Breast epithelium (tissue), 4 donors: ENCODE measurements around the gene HTRA2. TPM values are rescaled to one million over a fixed set of nuclear protein-coding genes. Genes with fewer than 3 reads are reported as not detected.
A peak's percentile ranks its signal among the peaks of the same experiment; 100 is the strongest.

Experiments used
- DNase-seq, 2 donors: peaks; one replicate each; pipeline ENCODE4 v3.0.0-alpha.2; 2019; ENCODE audit warnings: low spot score in 2 of 2
- H3K27ac ChIP-seq, 2 donors: fragments of 200-600 bp; sonication (generic) in 1 of 2; one replicate each; pipeline ENCODE4 v1.5.1; 2016 to 2019; ENCODE audit warnings: mild to moderate bottlenecking in 1 of 2
- H3K27me3 ChIP-seq, 2 donors: fragments of 200-600 bp; sonication (generic) in 1 of 2; one replicate each; pipeline versions ENCODE4 v1.5.1 to v1.6.0; 2017 to 2019; ENCODE audit warnings: control low read depth in 1 of 2, mild to moderate bottlenecking in 1 of 2
- H3K36me3 ChIP-seq: fragments of 200-600 bp; one replicate; pipeline ENCODE4 v1.5.1; 2019
- H3K4me1 ChIP-seq, 2 donors: fragments of 200-600 bp; sonication (generic); one replicate each; pipeline ENCODE4 v1.5.1; 2016 to 2019; ENCODE audit warnings: control low read depth in 1 of 2
- H3K4me3 ChIP-seq, 3 donors: fragments of 200-600 bp; sonication (generic); 1 replicate in 2 of 3; 2 replicates in 1 of 3; pipeline ENCODE4 v1.5.1; 2016 to 2019; ENCODE audit warnings: mild to moderate bottlenecking in 3 of 3, moderate library complexity in 2 of 3
- H3K9me3 ChIP-seq, 2 donors: fragments of 200-600 bp; sonication (generic) in 1 of 2; one replicate each; pipeline ENCODE4 v1.5.1; 2016 to 2019; ENCODE audit warnings: control low read depth in 1 of 2
- POLR2A ChIP-seq: fragments of 450-650 bp; IDR thresholded peaks from one replicate; pipeline ENCODE4 v1.6.1; 2016; ENCODE audit warnings: antibody characterized with exemption, mild to moderate bottlenecking, moderate library complexity
- POLR2AphosphoS5 ChIP-seq, 3 donors: sonication (generic); formaldehyde crosslinking; IDR thresholded peaks; one replicate each; pipeline ENCODE4 v1.6.1; 2017; ENCODE audit warnings: antibody characterized with exemption in 3 of 3
- intact Hi-C: fragments of 100-400 bp; cut with DNase I; formaldehyde crosslinking; loops from one replicate; pipeline ENCODE4 v1.15.1; 2023; ENCODE audit warnings: low total_unique reads
- total RNA-seq, 3 donors: library from RNA; depleted of rRNA; stranded (reverse); fragments of >200 nt; gene quantifications; one replicate each; pipeline ENCODE4 v1.1.0, GENCODE V29; 2016
- TF ChIP-seq, protein P1 (sequence below), 3 donors: fragments of 450-650 bp; IDR thresholded peaks; one replicate each; pipeline ENCODE4 v1.5.1; 2016 to 2017; ENCODE audit warnings: antibody characterized with exemption in 3 of 3, mild to moderate bottlenecking in 3 of 3, moderate library complexity in 3 of 3

Gene HTRA2
- total RNA-seq, 3 donors from 2014 or later = 32.1 to 34.5 (median 32.5) TPM

DNA sequence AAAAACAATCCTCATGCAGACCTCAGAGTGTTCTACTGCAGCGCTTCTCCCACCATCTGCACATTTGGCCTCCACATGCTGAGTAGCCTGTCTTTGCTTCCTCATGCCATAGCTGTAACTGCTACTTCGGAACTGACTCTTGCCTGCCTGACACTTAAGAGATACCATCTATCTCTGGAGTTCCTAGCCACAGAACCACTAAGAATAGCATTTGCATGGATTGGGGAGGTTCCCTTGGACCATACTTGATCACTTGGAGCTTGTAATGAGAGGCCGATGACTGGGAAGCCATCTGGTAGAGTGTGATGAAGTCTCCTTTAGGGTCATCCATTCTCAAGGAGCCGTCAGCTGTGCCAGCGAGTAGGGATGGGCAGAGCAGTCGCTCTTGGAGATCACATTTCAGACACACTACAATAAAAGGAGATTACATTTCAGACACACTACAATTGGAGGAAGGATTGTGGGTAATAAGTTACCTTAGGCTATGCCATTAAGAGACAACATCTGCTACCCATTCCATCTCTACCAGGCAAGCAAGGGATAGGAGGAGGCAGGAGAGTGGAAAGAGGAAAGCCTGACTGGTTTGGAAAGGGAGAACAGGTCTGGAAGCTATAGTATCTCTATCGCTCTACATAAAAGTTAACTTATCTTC, 46.6 kb downstream of the HTRA2 start:
- peak overlapping the region; percentile 57 to 71 for H3K27ac ChIP-seq
- intact Hi-C loops = no loop called here

DNA sequence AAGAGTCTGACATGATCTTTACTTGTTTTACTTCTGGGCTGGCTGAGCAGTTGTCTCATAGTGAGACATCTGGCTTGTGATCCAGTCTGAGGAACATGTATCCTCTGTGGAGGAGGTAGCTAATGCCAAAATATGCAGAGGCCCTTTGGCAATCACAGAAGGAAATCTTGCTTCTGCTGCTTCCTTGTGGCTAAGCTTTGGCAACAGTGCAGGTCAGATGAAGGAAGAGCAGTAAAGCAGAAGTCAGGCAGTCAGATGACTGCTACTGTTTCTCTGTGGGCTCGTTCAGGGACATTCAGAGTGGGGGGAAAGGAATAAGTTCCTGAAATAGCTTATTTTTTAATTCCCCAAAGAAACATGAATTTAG, 47.1 kb downstream of the HTRA2 start:
- Histone ChIP-seq H3K27ac (peak overlapping the region; percentile 57 to 72), H3K36me3 (no peaks in the 10 kb centered on the region), H3K27me3 (no peaks in the 10 kb centered on the region), H3K4me1 (peaks cover 0 to 4% of the 10 kb centered on the region in 2 donors), H3K9me3 (no peaks in the 10 kb centered on the region), H3K4me3 (no peak overlapping the region)
- peak in 1 of 2 donors; percentile 77 for DNase-seq
- TF ChIP-seq POLR2A = no peak
- TF ChIP-seq POLR2AphosphoS5 (IDR thresholded peaks at IDR 0.05) = peak; percentile 33 to 70 (median 57)
- intact Hi-C loops = no loop called here

More for the DNA sequence above, 46.6 kb downstream of the HTRA2 start:
- TF ChIP-seq, protein P1, sequence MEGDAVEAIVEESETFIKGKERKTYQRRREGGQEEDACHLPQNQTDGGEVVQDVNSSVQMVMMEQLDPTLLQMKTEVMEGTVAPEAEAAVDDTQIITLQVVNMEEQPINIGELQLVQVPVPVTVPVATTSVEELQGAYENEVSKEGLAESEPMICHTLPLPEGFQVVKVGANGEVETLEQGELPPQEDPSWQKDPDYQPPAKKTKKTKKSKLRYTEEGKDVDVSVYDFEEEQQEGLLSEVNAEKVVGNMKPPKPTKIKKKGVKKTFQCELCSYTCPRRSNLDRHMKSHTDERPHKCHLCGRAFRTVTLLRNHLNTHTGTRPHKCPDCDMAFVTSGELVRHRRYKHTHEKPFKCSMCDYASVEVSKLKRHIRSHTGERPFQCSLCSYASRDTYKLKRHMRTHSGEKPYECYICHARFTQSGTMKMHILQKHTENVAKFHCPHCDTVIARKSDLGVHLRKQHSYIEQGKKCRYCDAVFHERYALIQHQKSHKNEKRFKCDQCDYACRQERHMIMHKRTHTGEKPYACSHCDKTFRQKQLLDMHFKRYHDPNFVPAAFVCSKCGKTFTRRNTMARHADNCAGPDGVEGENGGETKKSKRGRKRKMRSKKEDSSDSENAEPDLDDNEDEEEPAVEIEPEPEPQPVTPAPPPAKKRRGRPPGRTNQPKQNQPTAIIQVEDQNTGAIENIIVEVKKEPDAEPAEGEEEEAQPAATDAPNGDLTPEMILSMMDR (IDR thresholded peaks at IDR 0.05) = no peak
- no peak for TF ChIP-seq POLR2A
- TF ChIP-seq POLR2AphosphoS5 (IDR thresholded peaks at IDR 0.05) = no peak
- no peaks in the 10 kb centered on the region for H3K27me3 ChIP-seq
- no peak for DNase-seq
- H3K36me3 ChIP-seq = no peaks in the 10 kb centered on the region
- peaks cover 0 to 4% of the 10 kb centered on the region in 2 donors for H3K4me1 ChIP-seq
- no peak overlapping the region for H3K4me3 ChIP-seq
- no peaks in the 10 kb centered on the region for H3K9me3 ChIP-seq

DNA sequence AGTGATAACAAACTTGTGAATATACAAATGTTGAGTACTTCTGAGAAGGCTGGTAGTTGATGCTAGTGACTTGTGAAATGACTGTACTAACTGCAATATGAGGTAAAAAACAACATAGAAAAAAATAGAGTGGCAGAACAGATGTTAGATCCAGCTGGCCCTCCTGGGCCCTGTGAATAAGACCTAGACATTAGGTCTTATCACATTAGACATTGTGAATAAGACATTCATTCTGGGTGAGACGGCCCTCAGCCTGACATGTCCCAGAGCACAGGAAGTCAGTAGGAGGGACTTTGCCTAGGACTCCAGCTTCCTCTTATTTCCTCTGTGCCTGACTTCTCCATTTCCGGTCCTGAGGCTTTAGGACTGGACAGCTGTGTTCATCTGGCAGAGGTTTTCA, 47.7 kb downstream of the HTRA2 start:
- Histone ChIP-seq H3K4me3 (no peak overlapping the region), H3K4me1 (peaks cover 0 to 4% of the 10 kb centered on the region in 2 donors), H3K27me3 (no peaks in the 10 kb centered on the region), H3K9me3 (no peaks in the 10 kb centered on the region), H3K27ac (peak overlapping the region; percentile 57 to 72), H3K36me3 (no peaks in the 10 kb centered on the region)
- DNase-seq = no peak
- TF ChIP-seq, protein P1 (IDR thresholded peaks at IDR 0.05) = no peak
- TF ChIP-seq POLR2A = no peak
- TF ChIP-seq POLR2AphosphoS5 (IDR thresholded peaks at IDR 0.05) = no peak
- intact Hi-C loops = no loop called here

DNA sequence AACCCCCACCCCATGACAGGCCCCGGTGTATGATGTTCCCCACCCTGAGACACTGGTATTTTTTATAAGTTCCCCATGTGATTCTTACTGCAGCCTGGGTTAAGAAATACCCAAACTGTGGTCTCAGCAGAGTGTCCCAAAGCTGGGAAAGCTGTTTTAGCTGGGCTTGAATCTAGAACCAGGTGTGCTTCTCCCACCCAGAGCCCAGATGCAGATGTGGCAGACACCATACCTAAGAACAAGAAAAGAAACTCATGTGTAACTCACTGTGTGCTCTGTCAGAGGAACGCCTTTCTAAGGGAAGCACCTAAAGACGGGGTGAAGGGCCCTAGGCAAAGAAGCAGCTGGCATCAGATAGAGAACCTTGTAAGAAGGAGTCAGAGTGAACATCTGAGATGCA, 48.7 kb downstream of the HTRA2 start:
- H3K27ac ChIP-seq = no peak overlapping the region
- H3K4me1 ChIP-seq = peaks cover 0 to 4% of the 10 kb centered on the region in 2 donors
- intact Hi-C loops = no loop called here
- H3K36me3 ChIP-seq = no peaks in the 10 kb centered on the region
- H3K27me3 ChIP-seq = no peaks in the 10 kb centered on the region
- DNase-seq = no peak
- no peak overlapping the region for H3K4me3 ChIP-seq
- TF ChIP-seq POLR2AphosphoS5 (IDR thresholded peaks at IDR 0.05) (no peak), POLR2A (no peak)
- TF ChIP-seq, protein P1 (IDR thresholded peaks at IDR 0.05) = no peak
- no peaks in the 10 kb centered on the region for H3K9me3 ChIP-seq

- no peak overlapping the region for H3K4me3 ChIP-seq
- TF ChIP-seq POLR2A (no peak), POLR2AphosphoS5 (IDR thresholded peaks at IDR 0.05) (no peak)
- TF ChIP-seq, protein P1 (IDR thresholded peaks at IDR 0.05) = no peak
- no peak overlapping the region for H3K27ac ChIP-seq
- H3K36me3 ChIP-seq = no peaks in the 10 kb centered on the region
- H3K4me1 ChIP-seq = peaks cover 0 to 2% of the 10 kb centered on the region in 2 donors
- intact Hi-C loops = loop anchor here (5.0 kb wide), 1 partner anchor 99 kb away; the partner anchor contains the start of genes CCDC142 and TTC31
- H3K27me3 ChIP-seq = no peaks in the 10 kb centered on the region
- no peak for DNase-seq
- H3K9me3 ChIP-seq = no peaks in the 10 kb centered on the region
Observed at GRCh38 chr2:74581463-74581862, 51.7 kb downstream of the HTRA2 start.
